Measurements from ENCODE around the gene APOBEC3F. TPM values are rescaled to one million over a fixed set of nuclear protein-coding genes. Genes with fewer than 3 reads are reported as not detected.
"Not testable (repeated sequence)": the region's sequence is repeated elsewhere in the genome, so short reads cannot be mapped to it uniquely, and the experiment has no call there.

Gene APOBEC3F
- total RNA-seq, 1 experiment from 2014 or later: 28.3 TPM

GRCh38 chr22:39073981-39074380, 33.3 kb downstream of the APOBEC3F start:
- H3K36me3 ChIP-seq (ENCODE audit: low read depth): no peaks in the 10 kb centered on the region
- H3K9me2 ChIP-seq (ENCODE audit: insufficient read depth): no peaks in the 10 kb centered on the region
- H3K4me1 ChIP-seq (replicated peaks; ENCODE audit: insufficient read depth): peaks cover 32% of the 10 kb centered on the region
- no TSS peak for BruUV-seq (replicated peaks)
- TF ChIP-seq EZH2 (IDR thresholded peaks at IDR 0.05; ENCODE audit: low read depth): no peak
- TF ChIP-seq, protein P1, sequence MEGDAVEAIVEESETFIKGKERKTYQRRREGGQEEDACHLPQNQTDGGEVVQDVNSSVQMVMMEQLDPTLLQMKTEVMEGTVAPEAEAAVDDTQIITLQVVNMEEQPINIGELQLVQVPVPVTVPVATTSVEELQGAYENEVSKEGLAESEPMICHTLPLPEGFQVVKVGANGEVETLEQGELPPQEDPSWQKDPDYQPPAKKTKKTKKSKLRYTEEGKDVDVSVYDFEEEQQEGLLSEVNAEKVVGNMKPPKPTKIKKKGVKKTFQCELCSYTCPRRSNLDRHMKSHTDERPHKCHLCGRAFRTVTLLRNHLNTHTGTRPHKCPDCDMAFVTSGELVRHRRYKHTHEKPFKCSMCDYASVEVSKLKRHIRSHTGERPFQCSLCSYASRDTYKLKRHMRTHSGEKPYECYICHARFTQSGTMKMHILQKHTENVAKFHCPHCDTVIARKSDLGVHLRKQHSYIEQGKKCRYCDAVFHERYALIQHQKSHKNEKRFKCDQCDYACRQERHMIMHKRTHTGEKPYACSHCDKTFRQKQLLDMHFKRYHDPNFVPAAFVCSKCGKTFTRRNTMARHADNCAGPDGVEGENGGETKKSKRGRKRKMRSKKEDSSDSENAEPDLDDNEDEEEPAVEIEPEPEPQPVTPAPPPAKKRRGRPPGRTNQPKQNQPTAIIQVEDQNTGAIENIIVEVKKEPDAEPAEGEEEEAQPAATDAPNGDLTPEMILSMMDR (conservative IDR thresholded peaks at IDR 0.05): no peak
- intact Hi-C loops (cut with micrococcal nuclease; ENCODE audit: unreplicated experiment): no loop called here
- no peak for DNase-seq
- H3K9me3 ChIP-seq (ENCODE audit: insufficient read depth, low read depth): no peaks in the 10 kb centered on the region
- no peaks in the 10 kb centered on the region for H4K20me1 ChIP-seq (ENCODE audit: insufficient read depth)
- H3K4me2 ChIP-seq: no peak overlapping the region
- ChIA-PET CTCF (no interaction called here), POLR2A (ENCODE audit: unreplicated experiment) (no interaction called here)
- H3K4me3 ChIP-seq: no peak overlapping the region
- peaks cover 18% of the 10 kb centered on the region for H3F3A ChIP-seq (ENCODE audit: insufficient read depth, low read depth)
- 0 out of 2 replicates have a peak, but pooled peaks cover 5% of the 10 kb centered on the region for H3K79me2 ChIP-seq (ENCODE audit: low read depth)
- H2AFZ ChIP-seq: no peak overlapping the region
- H3K27me3 ChIP-seq (ENCODE audit: insufficient read depth, low read depth): no peaks in the 10 kb centered on the region
- H3K27ac ChIP-seq: no peak overlapping the region

GRCh38 chr22:39076155-39077025, 35.7 kb downstream of the APOBEC3F start:
- POLR2A ChIA-PET (ENCODE audit: unreplicated experiment); H3K9me2 ChIP-seq (ENCODE audit: insufficient read depth); H3F3A ChIP-seq (ENCODE audit: insufficient read depth, low read depth); H3K27me3 ChIP-seq (ENCODE audit: insufficient read depth, low read depth); H2AFZ ChIP-seq; BruUV-seq (replicated peaks); H3K79me2 ChIP-seq (ENCODE audit: low read depth); DNase-seq; H3K4me3 ChIP-seq; H3K36me3 ChIP-seq (ENCODE audit: low read depth); H3K9me3 ChIP-seq (ENCODE audit: insufficient read depth, low read depth); CTCF ChIA-PET; H3K27ac ChIP-seq; H3K4me1 ChIP-seq (replicated peaks; ENCODE audit: insufficient read depth); H3K4me2 ChIP-seq; H4K20me1 ChIP-seq (ENCODE audit: insufficient read depth); intact Hi-C loops (cut with micrococcal nuclease; ENCODE audit: unreplicated experiment): not testable (repeated sequence)

GRCh38 chr22:39077026-39077840, 36.6 kb downstream of the APOBEC3F start, which contains the start of gene APOBEC3G:
APOBEC3G (plus strand) TSS chr22:39077275; CDS start chr22:39077362, 87 bp downstream.
- H3K27ac ChIP-seq; H3F3A ChIP-seq (ENCODE audit: insufficient read depth, low read depth); H3K4me1 ChIP-seq (replicated peaks; ENCODE audit: insufficient read depth); DNase-seq; H2AFZ ChIP-seq; H3K4me3 ChIP-seq; H3K9me2 ChIP-seq (ENCODE audit: insufficient read depth); H3K36me3 ChIP-seq (ENCODE audit: low read depth); intact Hi-C loops (cut with micrococcal nuclease; ENCODE audit: unreplicated experiment); POLR2A ChIA-PET (ENCODE audit: unreplicated experiment); H3K9me3 ChIP-seq (ENCODE audit: insufficient read depth, low read depth); H4K20me1 ChIP-seq (ENCODE audit: insufficient read depth); H3K27me3 ChIP-seq (ENCODE audit: insufficient read depth, low read depth); H3K4me2 ChIP-seq; H3K79me2 ChIP-seq (ENCODE audit: low read depth): not testable (repeated sequence)
- CTCF ChIA-PET: interaction anchor here (0.6 kb wide), 1 partner anchor 14 kb away, joined by 3 read pairs; no protein-coding TSS in a partner anchor
- TSS peak; percentile 41 for BruUV-seq (replicated peaks)

GRCh38 chr22:39077912-39078311, 37.2 kb downstream of the APOBEC3F start:
- H3K27me3 ChIP-seq (ENCODE audit: insufficient read depth, low read depth); H3K9me3 ChIP-seq (ENCODE audit: insufficient read depth, low read depth); H3K27ac ChIP-seq; POLR2A ChIA-PET (ENCODE audit: unreplicated experiment); H3K79me2 ChIP-seq (ENCODE audit: low read depth); H2AFZ ChIP-seq; BruUV-seq (replicated peaks); H3K36me3 ChIP-seq (ENCODE audit: low read depth); H3K9me2 ChIP-seq (ENCODE audit: insufficient read depth); H4K20me1 ChIP-seq (ENCODE audit: insufficient read depth); H3F3A ChIP-seq (ENCODE audit: insufficient read depth, low read depth); H3K4me2 ChIP-seq; intact Hi-C loops (cut with micrococcal nuclease; ENCODE audit: unreplicated experiment); H3K4me3 ChIP-seq; DNase-seq; H3K4me1 ChIP-seq (replicated peaks; ENCODE audit: insufficient read depth): not testable (repeated sequence)
- CTCF ChIA-PET: interaction anchor here (0.7 kb wide), 1 partner anchor 12 kb away, joined by 5 read pairs; no protein-coding TSS in a partner anchor

All from PC-9 (cell line).